Hepatocyte (in vitro differentiated cells): Measurements from ENCODE around the gene MCMBP.

Experiments used
- CTCF ChIP-seq: fragments of 200-600 bp; sonication (generic); IDR thresholded peaks from 2 replicates; pipeline ENCODE4 v1.5.1; 2016; ENCODE audit warnings: antibody characterized with exemption, mild to moderate bottlenecking; ENCODE audit not compliant: poor library complexity
- EZH2phosphoT487 ChIP-seq: fragments of 200-600 bp; sonication (generic); IDR thresholded peaks from one replicate; pipeline ENCODE4 v1.6.1; 2018; ENCODE audit warnings: antibody characterized with exemption, mild to moderate bottlenecking, low read depth, moderate library complexity; ENCODE audit not compliant: unreplicated experiment, severe bottlenecking

GRCh38 chr10:119782981-119783664, 89.5 kb downstream of the MCMBP start:
- TF ChIP-seq CTCF (no peak), EZH2phosphoT487 (no peak)
